Small intestine (tissue), 7 donors: ENCODE data around the gene CALM1. TPM values are rescaled to one million over a fixed set of nuclear protein-coding genes. Genes with fewer than 3 reads are reported as not detected.

Experiments
- DNase-seq, 2 donors: peaks; one replicate each; pipeline versions ENCODE4 v3.0.0 to v3.0.0-alpha.2; 2013
- FAIRE-seq: peaks from 2 replicates; lab custom pipeline; 2012; peaks lifted over from hg19 to GRCh38; lab: Jason Lieb, UNC
- H3K27ac ChIP-seq, 3 donors: one replicate each; pipeline ENCODE4 v1.5.1; 2013; ENCODE audit warnings: low read length in 2 of 3, mild to moderate bottlenecking in 2 of 3, control low read depth in 1 of 3, inconsistent platforms in 1 of 3, low read depth in 1 of 3, moderate library complexity in 1 of 3
- H3K27me3 ChIP-seq, 3 donors: one replicate each; pipeline ENCODE4 v1.6.1; 2013; ENCODE audit warnings: low read length in 3 of 3, inconsistent platforms in 1 of 3; ENCODE audit not compliant: control insufficient read depth in 3 of 3, insufficient read depth in 3 of 3
- H3K36me3 ChIP-seq, 3 donors: one replicate each; pipeline ENCODE4 v1.6.1; 2013; ENCODE audit warnings: low read length in 3 of 3, inconsistent platforms in 1 of 3, low read depth in 1 of 3, mild to moderate bottlenecking in 1 of 3, moderate library complexity in 1 of 3; ENCODE audit not compliant: control insufficient read depth in 3 of 3, insufficient read depth in 2 of 3
- H3K4me1 ChIP-seq, 3 donors: one replicate each; pipeline ENCODE4 v1.6.1; 2013; ENCODE audit warnings: low read length in 2 of 3, inconsistent platforms in 1 of 3, low read depth in 1 of 3, mild to moderate bottlenecking in 1 of 3, moderate library complexity in 1 of 3; ENCODE audit not compliant: control insufficient read depth in 3 of 3, insufficient read depth in 2 of 3
- H3K4me3 ChIP-seq, 3 donors: one replicate each; pipeline ENCODE4 v1.5.1; 2013; ENCODE audit warnings: low read length in 3 of 3, control low read depth in 1 of 3, inconsistent platforms in 1 of 3, low read depth in 1 of 3, mild to moderate bottlenecking in 1 of 3, moderate library complexity in 1 of 3
- H3K9me3 ChIP-seq, 2 donors: one replicate each; pipeline ENCODE4 v1.6.1; 2013; ENCODE audit warnings: low read depth in 1 of 2, low read length in 1 of 2; ENCODE audit not compliant: control insufficient read depth in 2 of 2, insufficient read depth in 1 of 2
- WGBS, 3 donors: extraction: QIAGEN DNeasy Blood & Tissue Kit; methylation state at CpG; one replicate each; pipeline ENCODE4 v1.1.7; 2013; 5-methylcytosine and 5-hydroxymethylcytosine counted together
- polyA plus RNA-seq, 4 donors: library from polyadenylated mRNA; stranded (reverse) in 3 of 4; unstranded in 1 of 4; fragments of 200-250 nt in 3 of 4; fragments of 120-200 nt in 1 of 4; gene quantifications; one replicate each; pipeline versions ENCODE4 v1.2.1 to v1.2.3, GENCODE V29; 2013
- donor health status: healthy with polysubstance abuse.
- donor health status: control.
- donor health status: control.
- donor health status: Bipolar disorder and iron deficiency.
- donor health status: healthy.

CALM1 gene
- polyA plus RNA-seq, 4 donors = 596 to 1,791 (median 921) TPM

DNA sequence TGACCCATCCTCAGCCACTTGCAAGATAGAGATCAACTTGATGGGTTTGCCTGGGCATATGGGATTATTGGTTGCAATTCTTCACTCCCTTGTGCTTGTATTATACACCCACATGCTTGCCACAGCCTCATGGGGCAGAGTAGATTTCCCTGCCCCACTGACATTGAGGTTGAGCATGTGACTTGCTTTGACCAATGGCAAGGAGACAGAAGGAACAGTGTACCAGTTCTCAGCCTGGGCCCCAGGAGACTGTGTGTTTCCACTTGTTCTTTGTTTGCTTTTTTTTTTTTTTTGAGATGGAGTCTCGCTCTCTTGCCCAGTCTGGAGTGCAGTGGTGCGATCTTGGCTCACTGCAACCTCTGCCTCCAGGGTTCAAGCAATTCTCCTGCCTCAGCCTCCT lies 31.8 kb downstream of the CALM1 start:
- no peaks in the 10 kb centered on the region for H3K27me3 ChIP-seq
- no peak for DNase-seq
- no peaks in the 10 kb centered on the region for H3K36me3 ChIP-seq
- WGBS, 3 donors = 91 to 93% (median 93%) methylated on average over 2 of the region's 2 CpGs
- FAIRE-seq = no peak
- no peaks in the 10 kb centered on the region for H3K9me3 ChIP-seq
- no peak overlapping the region for H3K27ac ChIP-seq
- no peak overlapping the region for H3K4me3 ChIP-seq
- no peaks in the 10 kb centered on the region for H3K4me1 ChIP-seq

DNA sequence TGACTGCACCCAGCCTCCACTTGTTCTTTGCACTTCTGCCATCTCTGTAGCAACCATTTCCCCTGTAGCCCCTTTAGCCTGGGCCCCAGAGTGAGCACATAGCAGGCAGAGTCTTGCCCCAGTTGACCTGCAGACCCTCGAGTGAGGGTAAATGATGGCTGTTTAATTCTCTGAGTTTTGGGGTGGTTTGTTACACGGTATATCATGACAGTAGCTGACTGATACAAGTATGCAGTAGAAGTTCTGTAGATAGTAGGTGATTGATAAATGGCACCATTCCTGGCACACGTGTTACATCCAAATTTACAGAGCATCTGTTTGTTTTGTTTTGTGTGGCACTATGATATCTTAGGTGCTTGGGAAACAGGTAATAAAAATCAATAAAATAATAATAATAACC lies 32.4 kb downstream of the CALM1 start:
- no peaks in the 10 kb centered on the region for H3K36me3 ChIP-seq
- DNase-seq = no peak
- no peak for FAIRE-seq
- no peak overlapping the region for H3K27ac ChIP-seq
- H3K27me3 ChIP-seq = no peaks in the 10 kb centered on the region
- no peak overlapping the region for H3K4me3 ChIP-seq
- no peaks in the 10 kb centered on the region for H3K4me1 ChIP-seq
- no peaks in the 10 kb centered on the region for H3K9me3 ChIP-seq
- 93 to 97% (median 93%) methylated on average over 3 of the region's 3 CpGs for WGBS, 3 donors

DNA sequence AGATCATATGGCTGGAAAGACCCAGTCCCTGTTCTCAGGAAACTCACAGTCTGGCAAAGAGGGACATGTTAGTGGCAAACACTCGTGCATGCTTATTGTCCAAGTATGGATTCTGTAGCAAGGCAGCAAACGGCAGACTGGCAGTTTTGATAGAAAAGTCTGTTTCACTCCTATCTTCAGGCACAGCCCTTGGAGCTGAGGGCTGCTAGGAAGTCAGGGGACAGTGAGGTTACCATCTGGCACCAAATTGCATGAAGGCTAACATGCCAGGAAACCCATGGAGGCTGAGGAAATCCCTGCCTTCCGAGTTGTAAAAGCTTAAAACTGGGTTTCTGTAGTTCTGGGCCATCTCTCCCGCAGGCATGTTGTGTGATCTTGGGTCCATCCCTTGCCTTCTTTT lies 32.9 kb downstream of the CALM1 start:
- Histone ChIP-seq H3K4me1 (no peaks in the 10 kb centered on the region), H3K9me3 (no peaks in the 10 kb centered on the region), H3K27ac (no peak overlapping the region), H3K27me3 (no peaks in the 10 kb centered on the region), H3K4me3 (no peak overlapping the region), H3K36me3 (no peaks in the 10 kb centered on the region)
- DNase-seq (no peak), FAIRE-seq (no peak)
- WGBS, 3 donors = 74 to 83% (median 79%) methylated on average over 4 of the region's 4 CpGs

DNA sequence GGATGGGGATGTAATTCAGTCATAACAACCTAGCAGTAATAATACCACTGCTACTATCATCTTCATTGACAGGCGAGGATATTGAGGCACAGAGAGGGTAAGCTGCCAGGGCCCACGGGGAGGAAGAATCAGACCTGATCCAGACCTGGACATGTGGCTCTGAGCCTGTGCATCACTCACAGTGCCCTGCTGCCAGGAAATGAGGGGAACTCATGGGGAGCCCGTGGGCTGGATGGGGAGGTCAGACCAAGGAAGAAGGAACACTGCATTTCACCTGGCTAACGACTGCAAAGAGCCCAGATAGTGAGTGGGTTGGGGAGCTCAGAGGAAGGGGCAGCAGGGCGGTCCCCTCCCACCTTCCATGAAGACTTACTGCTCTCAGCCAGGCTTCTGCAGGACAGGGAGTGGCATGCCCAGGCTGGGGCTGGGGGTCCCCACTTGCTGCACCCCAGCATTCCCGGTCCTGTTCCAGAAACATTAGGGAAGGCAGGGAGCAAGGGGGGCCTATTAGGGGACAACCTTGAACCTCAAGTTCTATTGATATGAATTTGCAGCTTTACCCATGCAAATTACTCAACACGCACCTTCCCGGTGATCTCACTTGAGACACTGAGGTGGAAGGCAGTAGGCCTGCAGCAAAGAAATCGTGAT lies 37.7 kb downstream of the CALM1 start:
- no peak overlapping the region for H3K27ac ChIP-seq
- 83 to 86% (median 86%) methylated on average over 9 of the region's 9 CpGs for WGBS, 3 donors
- H3K4me1 ChIP-seq = no peaks in the 10 kb centered on the region
- no peaks in the 10 kb centered on the region for H3K36me3 ChIP-seq
- H3K4me3 ChIP-seq = no peak overlapping the region
- FAIRE-seq = no peak
- no peaks in the 10 kb centered on the region for H3K27me3 ChIP-seq
- no peaks in the 10 kb centered on the region for H3K9me3 ChIP-seq
- DNase-seq = no peak

DNA sequence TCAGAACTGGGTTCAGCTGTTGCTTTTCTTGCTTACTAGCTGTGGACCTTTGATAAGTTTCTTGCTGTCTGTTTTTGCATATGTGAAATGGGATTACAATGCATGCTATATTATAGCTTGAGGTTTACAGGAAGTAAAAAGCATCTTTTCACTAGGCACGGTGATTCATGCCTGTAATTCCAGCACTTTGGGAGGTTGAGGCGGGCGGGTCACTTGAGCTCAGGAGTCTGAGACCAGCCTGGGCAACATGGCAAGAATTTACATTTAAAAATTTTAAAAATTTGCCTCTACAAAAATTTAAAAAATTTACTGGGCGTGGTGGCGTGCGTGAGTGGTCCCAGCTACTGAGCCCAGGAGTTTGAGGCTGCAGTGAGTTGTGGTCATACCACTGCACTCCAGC lies 42.0 kb downstream of the CALM1 start:
- FAIRE-seq = no peak
- no peaks in the 10 kb centered on the region for H3K9me3 ChIP-seq
- no peak overlapping the region for H3K27ac ChIP-seq
- WGBS, 3 donors = 85 to 91% (median 87%) methylated on average over 6 of the region's 6 CpGs
- no peak overlapping the region for H3K4me3 ChIP-seq
- DNase-seq = no peak
- H3K4me1 ChIP-seq = peaks cover 0 to 1% (median 0%) of the 10 kb centered on the region in 3 donors
- H3K36me3 ChIP-seq = no peaks in the 10 kb centered on the region
- H3K27me3 ChIP-seq = peaks cover 0 to 2% (median 0%) of the 10 kb centered on the region in 3 donors

DNA sequence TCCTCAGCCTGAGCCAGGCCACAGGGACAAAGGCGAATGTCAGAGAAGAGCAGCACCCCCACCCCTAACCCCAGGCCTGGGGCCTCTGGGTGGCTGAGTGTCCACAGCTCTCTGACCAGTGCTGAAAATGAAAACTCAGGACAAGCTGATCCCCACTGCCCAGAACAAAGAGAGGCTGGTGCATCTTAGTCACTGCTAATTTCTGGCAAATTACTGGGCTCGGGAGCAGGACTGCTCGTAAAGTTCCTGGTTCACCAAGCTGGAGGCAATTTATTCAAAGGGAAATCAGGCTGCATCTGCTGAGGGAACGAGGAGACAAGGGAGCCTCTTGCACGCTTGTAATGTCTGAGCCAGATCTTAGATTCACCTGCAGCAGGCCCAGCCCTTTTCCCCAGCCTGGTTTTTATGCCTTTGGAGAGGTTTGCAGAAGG lies 43.2 kb downstream of the CALM1 start:
- 59 to 73% (median 70%) methylated on average over 5 of the region's 5 CpGs for WGBS, 3 donors
- H3K4me1 ChIP-seq = peaks cover 0 to 8% (median 0%) of the 10 kb centered on the region in 3 donors
- peaks cover 0 to 2% (median 0%) of the 10 kb centered on the region in 3 donors for H3K27me3 ChIP-seq
- no peaks in the 10 kb centered on the region for H3K9me3 ChIP-seq
- FAIRE-seq (no peak), DNase-seq (no peak)
- no peak overlapping the region for H3K4me3 ChIP-seq
- H3K36me3 ChIP-seq = no peaks in the 10 kb centered on the region
- H3K27ac ChIP-seq = no peak overlapping the region

DNA sequence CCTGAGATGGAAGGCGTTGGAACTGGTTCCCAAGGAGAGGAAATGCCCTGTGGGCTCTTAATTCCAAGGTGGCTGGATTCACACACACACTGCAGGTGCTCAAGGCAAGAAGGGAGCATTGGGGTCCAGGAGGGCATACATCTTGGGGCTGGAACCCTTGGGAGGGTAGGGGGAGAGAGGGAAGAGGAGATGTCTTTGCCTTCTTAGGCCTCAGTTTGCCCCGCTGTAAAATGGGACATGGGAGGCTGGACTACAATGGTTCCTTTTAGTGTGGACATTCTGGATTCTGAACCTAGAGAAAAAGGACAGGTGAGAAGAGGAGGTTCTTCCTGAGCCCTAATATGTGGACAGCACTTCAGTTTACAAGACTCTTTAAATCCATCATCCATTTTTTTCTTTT lies 43.8 kb downstream of the CALM1 start:
- Histone ChIP-seq H3K4me3 (no peak overlapping the region), H3K4me1 (peaks cover 0 to 8% (median 0%) of the 10 kb centered on the region in 3 donors), H3K36me3 (no peaks in the 10 kb centered on the region), H3K9me3 (no peaks in the 10 kb centered on the region), H3K27ac (no peak overlapping the region), H3K27me3 (peaks cover 0 to 2% (median 0%) of the 10 kb centered on the region in 3 donors)
- 77 to 85% (median 78%) methylated on average over 2 of the region's 2 CpGs for WGBS, 3 donors
- FAIRE-seq (no peak), DNase-seq (no peak)

DNA sequence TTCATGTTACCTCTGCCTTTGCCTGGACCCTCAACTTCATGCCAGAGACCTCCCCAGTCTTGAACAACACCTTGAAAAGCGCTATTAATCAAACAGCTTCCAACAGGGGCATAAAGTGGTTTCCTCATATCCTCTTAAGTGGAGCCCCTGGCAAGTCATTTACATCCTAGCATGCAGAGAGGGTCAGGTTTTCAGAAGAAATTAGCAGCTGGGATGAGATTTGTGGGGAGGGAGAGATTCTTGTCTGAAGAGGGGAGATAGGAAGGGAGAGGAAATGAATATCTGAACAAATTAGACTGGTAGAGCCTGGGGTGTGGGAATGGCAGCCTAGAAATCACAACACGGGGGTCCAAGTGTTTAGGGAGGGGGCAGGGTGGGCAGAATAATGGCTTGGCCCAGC lies 45.6 kb downstream of the CALM1 start:
- H3K27ac ChIP-seq = no peak overlapping the region
- FAIRE-seq (no peak), DNase-seq (no peak)
- H3K4me3 ChIP-seq = no peak overlapping the region
- H3K36me3 ChIP-seq = no peaks in the 10 kb centered on the region
- H3K4me1 ChIP-seq = peaks cover 0 to 8% (median 0%) of the 10 kb centered on the region in 3 donors
- 64 to 69% (median 68%) methylated on average over 2 of the region's 2 CpGs for WGBS, 3 donors
- peaks cover 0 to 2% (median 0%) of the 10 kb centered on the region in 3 donors for H3K27me3 ChIP-seq
- peaks cover 0 to 4% of the 10 kb centered on the region in 2 donors for H3K9me3 ChIP-seq
